HEK293T (cell line): ENCODE results near the gene ADCYAP1.

Experiments used
- BHLHE40 ChIP-seq: fragments of 450-650 bp; IDR thresholded peaks from 2 replicates; pipeline ENCODE4 v1.6.1; 2016; ENCODE audit warnings: mild to moderate bottlenecking, moderate library complexity, borderline replicate concordance
- ELF4 ChIP-seq: fragments of 450-650 bp; IDR thresholded peaks from 2 replicates; pipeline ENCODE4 v1.6.1; 2017; ENCODE audit warnings: antibody characterized with exemption
- FOXA1 ChIP-seq: fragments of 450-650 bp; IDR thresholded peaks from 2 replicates; pipeline ENCODE4 v1.6.1; 2016; ENCODE audit warnings: mild to moderate bottlenecking
- FOXK2 ChIP-seq: fragments of 450-650 bp; IDR thresholded peaks from 2 replicates; pipeline ENCODE4 v1.6.1; 2016; ENCODE audit warnings: mild to moderate bottlenecking
- HDGF ChIP-seq: fragments of 450-650 bp; IDR thresholded peaks from 2 replicates; pipeline ENCODE4 v1.6.1; 2017; ENCODE audit warnings: antibody characterized with exemption, borderline replicate concordance
- L3MBTL2 ChIP-seq: fragments of 450-650 bp; conservative IDR thresholded peaks from 2 replicates; pipeline ENCODE4 v1.6.1; 2016; ENCODE audit warnings: mild to moderate bottlenecking
- SP1 ChIP-seq: fragments of 450-650 bp; IDR thresholded peaks from 2 replicates; pipeline ENCODE4 v1.6.1; 2017
- SUZ12 ChIP-seq: fragments of 450-650 bp; IDR thresholded peaks from 2 replicates; pipeline ENCODE4 v1.6.1; 2016; ENCODE audit warnings: mild to moderate bottlenecking
- TARDBP ChIP-seq: fragments of 450-650 bp; IDR thresholded peaks from 2 replicates; pipeline ENCODE4 v1.6.1; 2016
- ZNF384 ChIP-seq: fragments of 450-650 bp; IDR thresholded peaks from 2 replicates; pipeline ENCODE4 v1.6.1; 2016

- TF ChIP-seq SP1 (no peak), BHLHE40 (no peak), TARDBP (no peak), FOXA1 (no peak), FOXK2 (no peak), ELF4 (no peak), HDGF (no peak), SUZ12 (no peak), ZNF384 (no peak), L3MBTL2 (no peak)
These were observed at the start of gene ADCYAP1 for GRCh38 chr18:904218-905090.
